Gastroesophageal sphincter (tissue), 4 donors: ENCODE measurements around the gene ENOX1. TPM values are rescaled to one million over a fixed set of nuclear protein-coding genes. Genes with fewer than 3 reads are reported as not detected.

ENCODE experiments used
- ATAC-seq: fragments of 150-250 bp; one replicate; pipeline ENCODE4 v1.9.1; 2016; ENCODE audit warnings: mild to moderate bottlenecking, moderate library complexity
- H3K27ac ChIP-seq, 4 donors: fragments of 200-600 bp; sonication (generic) in 3 of 4; 1 replicate in 3 of 4; 2 replicates in 1 of 4; pipeline ENCODE4 v1.5.1; 2016 to 2019
- H3K27me3 ChIP-seq: fragments of 200-600 bp; sonication (generic); one replicate; pipeline ENCODE4 v1.5.1; 2019
- H3K36me3 ChIP-seq, 2 donors: fragments of 200-600 bp; sonication (generic); one replicate each; pipeline ENCODE4 v1.5.1; 2019; ENCODE audit warnings: control low read depth in 1 of 2
- H3K4me1 ChIP-seq, 3 donors: fragments of 200-600 bp; sonication (generic); 1 replicate in 2 of 3; 2 replicates in 1 of 3; pipeline ENCODE4 v1.5.1; 2016 to 2019; ENCODE audit warnings: control low read depth in 2 of 3
- H3K4me3 ChIP-seq, 2 donors: fragments of 200-600 bp; sonication (generic); one replicate each; pipeline ENCODE4 v1.5.1; 2019; ENCODE audit warnings: mild to moderate bottlenecking in 1 of 2, moderate library complexity in 1 of 2
- H3K9me3 ChIP-seq, 3 donors: fragments of 200-600 bp; sonication (generic); one replicate each; pipeline ENCODE4 v1.5.1; 2017 to 2019; ENCODE audit warnings: control low read depth in 2 of 3
- EP300 ChIP-seq: sonication (generic); formaldehyde crosslinking; IDR thresholded peaks from one replicate; pipeline ENCODE4 v1.6.1; 2017; ENCODE audit warnings: antibody characterized with exemption, mild to moderate bottlenecking
- POLR2A ChIP-seq, 2 donors: fragments of 450-650 bp; IDR thresholded peaks; one replicate each; pipeline ENCODE4 v1.6.1; 2017; ENCODE audit warnings: antibody characterized with exemption in 2 of 2, mild to moderate bottlenecking in 2 of 2, moderate library complexity in 1 of 2
- POLR2AphosphoS5 ChIP-seq: sonication (generic); formaldehyde crosslinking; IDR thresholded peaks from one replicate; pipeline ENCODE4 v1.6.1; 2017; ENCODE audit warnings: antibody characterized with exemption
- WGBS, 2 donors: methylation state at CpG; one replicate each; pipeline ENCODE4 v1.1.5; 2018; ENCODE audit warnings: low coverage in 1 of 2; 5-methylcytosine and 5-hydroxymethylcytosine counted together
- total RNA-seq, 4 donors: library from RNA; depleted of rRNA; stranded (reverse); fragments of >200 nt; gene quantifications; one replicate each; pipeline ENCODE4 v1.1.0, GENCODE V29; 2016
- TF ChIP-seq, protein P1 (sequence below), 4 experiments: fragments of 200-600 bp in 2 of 4; fragments of 450-650 bp in 2 of 4; sonication (generic) in 1 of 4; IDR thresholded peaks; one replicate each; pipeline ENCODE4 v1.5.1; 2017 to 2019; ENCODE audit warnings: antibody characterized with exemption in 4 of 4, mild to moderate bottlenecking in 2 of 4, moderate library complexity in 2 of 4

Gene ENOX1
- total RNA-seq, 4 donors from 2014 or later, result 1.8 to 11.6 (median 9.4) TPM

DNA sequence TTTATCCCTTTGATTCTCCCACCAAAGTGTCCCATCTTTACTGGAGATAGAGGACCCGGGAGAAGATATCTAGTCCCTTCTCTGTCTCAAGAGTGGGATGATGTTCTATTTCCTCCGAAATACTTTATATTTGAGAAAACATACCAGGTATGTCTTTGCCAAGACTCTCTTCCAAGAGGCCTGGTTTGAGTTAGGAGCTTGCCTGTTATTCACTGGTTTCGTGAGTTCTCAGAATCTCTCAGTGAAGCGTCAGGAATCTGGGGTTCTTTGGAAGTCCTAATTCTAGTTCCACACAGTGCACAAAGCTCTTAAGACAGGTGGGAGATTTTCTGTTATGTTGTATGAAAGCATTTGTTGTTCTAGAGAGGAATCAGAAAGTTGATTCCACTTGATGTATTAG lies 581.4 kb downstream of the ENOX1 start:
- H3K4me3 ChIP-seq, result no peak overlapping the region
- ATAC-seq, result no peak
- H3K9me3 ChIP-seq, result peaks cover 0 to 17% (median 0%) of the 10 kb centered on the region in 3 donors
- TF ChIP-seq POLR2A (IDR thresholded peaks at IDR 0.05) (no peak), EP300 (no peak), POLR2AphosphoS5 (no peak)
- TF ChIP-seq, protein P1, sequence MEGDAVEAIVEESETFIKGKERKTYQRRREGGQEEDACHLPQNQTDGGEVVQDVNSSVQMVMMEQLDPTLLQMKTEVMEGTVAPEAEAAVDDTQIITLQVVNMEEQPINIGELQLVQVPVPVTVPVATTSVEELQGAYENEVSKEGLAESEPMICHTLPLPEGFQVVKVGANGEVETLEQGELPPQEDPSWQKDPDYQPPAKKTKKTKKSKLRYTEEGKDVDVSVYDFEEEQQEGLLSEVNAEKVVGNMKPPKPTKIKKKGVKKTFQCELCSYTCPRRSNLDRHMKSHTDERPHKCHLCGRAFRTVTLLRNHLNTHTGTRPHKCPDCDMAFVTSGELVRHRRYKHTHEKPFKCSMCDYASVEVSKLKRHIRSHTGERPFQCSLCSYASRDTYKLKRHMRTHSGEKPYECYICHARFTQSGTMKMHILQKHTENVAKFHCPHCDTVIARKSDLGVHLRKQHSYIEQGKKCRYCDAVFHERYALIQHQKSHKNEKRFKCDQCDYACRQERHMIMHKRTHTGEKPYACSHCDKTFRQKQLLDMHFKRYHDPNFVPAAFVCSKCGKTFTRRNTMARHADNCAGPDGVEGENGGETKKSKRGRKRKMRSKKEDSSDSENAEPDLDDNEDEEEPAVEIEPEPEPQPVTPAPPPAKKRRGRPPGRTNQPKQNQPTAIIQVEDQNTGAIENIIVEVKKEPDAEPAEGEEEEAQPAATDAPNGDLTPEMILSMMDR (IDR thresholded peaks at IDR 0.05), result no peak
- 83 to 94% methylated on average over 3 to 4 of the region's 4 CpGs for WGBS, 2 donors
- no peaks in the 10 kb centered on the region for H3K4me1 ChIP-seq
- H3K27ac ChIP-seq, result no peak overlapping the region
- no peaks in the 10 kb centered on the region for H3K27me3 ChIP-seq
- no peaks in the 10 kb centered on the region for H3K36me3 ChIP-seq

DNA sequence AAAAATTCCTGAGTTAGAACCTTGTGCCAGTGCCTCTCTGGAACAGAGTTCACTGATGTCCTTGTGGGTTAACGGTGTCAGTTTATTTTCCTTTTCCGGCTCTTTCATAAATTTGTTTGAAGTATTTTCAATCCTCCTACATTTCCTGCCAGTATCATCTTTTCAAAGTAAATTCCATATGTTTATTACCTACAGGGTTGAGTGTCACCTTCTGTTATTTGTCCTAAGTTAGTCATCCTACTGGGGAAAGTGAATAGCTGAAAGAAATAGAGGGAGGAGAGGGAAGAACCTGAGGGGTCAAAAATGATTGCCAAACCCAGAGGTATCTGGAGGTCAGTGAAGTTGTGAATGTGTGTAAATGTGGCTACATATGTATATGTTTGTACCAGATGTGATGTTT lies 582.2 kb downstream of the ENOX1 start:
- no peaks in the 10 kb centered on the region for H3K36me3 ChIP-seq
- no peaks in the 10 kb centered on the region for H3K27me3 ChIP-seq
- peaks cover 0 to 17% (median 0%) of the 10 kb centered on the region in 3 donors for H3K9me3 ChIP-seq
- H3K27ac ChIP-seq, result no peak overlapping the region
- no peak overlapping the region for H3K4me3 ChIP-seq
- ATAC-seq, result no peak
- WGBS, 2 donors, result 80 to 83% methylated on average over 1 to 2 of the region's 2 CpGs
- no peaks in the 10 kb centered on the region for H3K4me1 ChIP-seq
- TF ChIP-seq POLR2AphosphoS5, result no peak
- no peak for TF ChIP-seq EP300
- TF ChIP-seq, protein P1 (IDR thresholded peaks at IDR 0.05), result no peak
- no peak for TF ChIP-seq POLR2A (IDR thresholded peaks at IDR 0.05)

DNA sequence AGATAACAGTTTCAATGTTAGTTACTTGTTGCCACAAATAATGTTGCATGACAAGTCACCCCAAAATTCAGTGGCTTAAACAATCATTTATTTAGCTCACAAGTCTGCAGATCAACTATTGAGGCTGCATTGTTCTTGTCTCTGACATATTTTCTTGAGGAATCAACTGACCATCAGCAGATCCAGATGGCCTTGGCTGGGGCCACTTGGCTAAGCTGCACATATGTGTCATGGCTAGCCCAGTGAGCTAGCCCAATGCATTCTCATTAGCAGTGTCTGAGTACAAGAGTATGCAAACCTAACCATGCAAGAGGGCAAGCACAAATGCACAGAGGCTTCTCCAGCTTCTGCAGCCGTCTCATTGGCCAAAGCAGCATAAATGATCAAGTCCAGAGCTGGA lies 583.0 kb downstream of the ENOX1 start:
- WGBS, 2 donors, result 78 to 100% methylated on average over 1 of the region's 1 CpG
- Histone ChIP-seq H3K27ac (no peak overlapping the region), H3K9me3 (peaks cover 0 to 17% (median 0%) of the 10 kb centered on the region in 3 donors), H3K4me1 (no peaks in the 10 kb centered on the region), H3K27me3 (no peaks in the 10 kb centered on the region), H3K4me3 (no peak overlapping the region), H3K36me3 (no peaks in the 10 kb centered on the region)
- ATAC-seq, result no peak
- TF ChIP-seq, protein P1 (IDR thresholded peaks at IDR 0.05), result no peak
- TF ChIP-seq POLR2A (IDR thresholded peaks at IDR 0.05), result no peak
- TF ChIP-seq EP300, result no peak
- TF ChIP-seq POLR2AphosphoS5, result no peak

DNA sequence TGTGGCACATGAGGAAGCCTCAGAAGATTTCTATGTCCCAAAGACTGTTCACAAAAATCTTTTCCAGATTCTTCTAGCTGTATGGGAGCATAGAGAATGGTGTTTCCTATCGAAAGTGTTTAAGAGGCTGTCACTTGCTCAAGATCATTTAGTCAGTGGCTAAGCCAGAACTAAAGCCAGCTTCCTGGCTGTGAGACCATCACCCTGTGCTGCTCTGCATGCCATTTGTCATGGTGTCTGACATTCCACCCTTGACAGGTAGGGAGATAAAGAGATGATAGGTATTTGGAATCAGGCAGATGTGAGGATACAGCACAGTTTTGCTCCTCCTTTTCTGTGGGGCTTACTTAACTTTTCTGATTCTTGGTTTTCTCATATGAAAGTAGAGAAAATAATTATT lies 586.0 kb downstream of the ENOX1 start:
- WGBS, 2 donors, result 50% methylated on average over 1 of the region's 1 CpG; no CpG with 5 or more reads in 1 of the 2 donors

DNA sequence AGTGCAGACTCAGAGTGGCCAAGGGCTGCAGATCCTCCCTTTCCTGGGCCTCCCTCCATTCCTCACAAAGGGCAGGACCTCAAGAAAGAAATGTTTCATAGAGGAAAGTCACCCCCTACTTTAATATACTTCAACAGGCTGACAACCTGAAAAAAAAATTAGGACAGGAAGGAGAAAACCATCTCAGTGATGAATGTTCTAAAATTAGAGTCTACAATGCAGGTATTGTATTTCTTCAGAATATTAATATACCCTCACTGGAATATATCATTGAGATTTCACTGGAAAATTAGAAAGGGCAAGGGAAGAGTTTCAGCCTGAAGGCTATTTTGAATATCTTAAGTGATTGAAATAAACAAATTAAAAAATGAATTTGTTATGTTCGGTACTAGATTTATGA lies 586.5 kb downstream of the ENOX1 start:
- TF ChIP-seq, protein P1 (IDR thresholded peaks at IDR 0.05), result no peak
- no peak for TF ChIP-seq POLR2A (IDR thresholded peaks at IDR 0.05)
- no peak for TF ChIP-seq POLR2AphosphoS5
- TF ChIP-seq EP300, result no peak
- ATAC-seq, result no peak
- WGBS, 2 donors, result 60 to 71% methylated on average over 1 of the region's 1 CpG
- H3K36me3 ChIP-seq, result no peaks in the 10 kb centered on the region
- no peak overlapping the region for H3K27ac ChIP-seq
- peaks cover 0 to 17% (median 0%) of the 10 kb centered on the region in 3 donors for H3K9me3 ChIP-seq
- H3K27me3 ChIP-seq, result no peaks in the 10 kb centered on the region
- no peak overlapping the region for H3K4me3 ChIP-seq
- H3K4me1 ChIP-seq, result peaks cover 0 to 6% (median 0%) of the 10 kb centered on the region in 3 donors

More for the DNA sequence above, 586.0 kb downstream of the ENOX1 start:
- no peaks in the 10 kb centered on the region for H3K27me3 ChIP-seq
- no peak overlapping the region for H3K4me3 ChIP-seq
- peaks cover 0 to 6% (median 0%) of the 10 kb centered on the region in 3 donors for H3K4me1 ChIP-seq
- no peaks in the 10 kb centered on the region for H3K36me3 ChIP-seq
- TF ChIP-seq, protein P1 (IDR thresholded peaks at IDR 0.05), result no peak
- no peak for TF ChIP-seq POLR2A (IDR thresholded peaks at IDR 0.05)
- TF ChIP-seq POLR2AphosphoS5, result no peak
- TF ChIP-seq EP300, result no peak
- no peak for ATAC-seq
- no peak overlapping the region for H3K27ac ChIP-seq
- peaks cover 0 to 17% (median 0%) of the 10 kb centered on the region in 3 donors for H3K9me3 ChIP-seq
